Measurements from ENCODE around the gene SLC22A23.

DNA sequence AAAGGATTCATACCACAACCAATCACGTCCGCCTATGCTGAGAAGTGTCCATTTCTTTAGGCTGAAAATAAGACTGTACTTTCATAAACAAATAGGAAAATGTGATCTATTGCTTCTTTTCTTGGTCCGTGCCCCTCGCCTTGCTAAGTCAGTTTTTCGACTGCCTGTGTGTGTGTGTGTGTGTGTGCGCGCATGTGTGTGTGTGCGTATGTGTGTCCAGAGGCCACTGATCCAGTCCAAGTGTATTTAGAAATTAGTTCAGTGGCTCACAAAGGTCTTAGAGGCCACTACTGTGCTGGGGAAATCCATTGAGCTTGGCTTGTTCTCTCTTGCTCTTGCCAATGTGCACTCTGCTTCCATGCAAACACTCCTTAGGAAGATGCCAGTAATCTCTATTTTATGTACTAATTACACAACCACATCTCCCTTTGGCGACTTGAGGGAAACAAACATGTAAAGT lies 50.5 kb downstream of the SLC22A23 start:
- TF ChIP-seq, protein P1, sequence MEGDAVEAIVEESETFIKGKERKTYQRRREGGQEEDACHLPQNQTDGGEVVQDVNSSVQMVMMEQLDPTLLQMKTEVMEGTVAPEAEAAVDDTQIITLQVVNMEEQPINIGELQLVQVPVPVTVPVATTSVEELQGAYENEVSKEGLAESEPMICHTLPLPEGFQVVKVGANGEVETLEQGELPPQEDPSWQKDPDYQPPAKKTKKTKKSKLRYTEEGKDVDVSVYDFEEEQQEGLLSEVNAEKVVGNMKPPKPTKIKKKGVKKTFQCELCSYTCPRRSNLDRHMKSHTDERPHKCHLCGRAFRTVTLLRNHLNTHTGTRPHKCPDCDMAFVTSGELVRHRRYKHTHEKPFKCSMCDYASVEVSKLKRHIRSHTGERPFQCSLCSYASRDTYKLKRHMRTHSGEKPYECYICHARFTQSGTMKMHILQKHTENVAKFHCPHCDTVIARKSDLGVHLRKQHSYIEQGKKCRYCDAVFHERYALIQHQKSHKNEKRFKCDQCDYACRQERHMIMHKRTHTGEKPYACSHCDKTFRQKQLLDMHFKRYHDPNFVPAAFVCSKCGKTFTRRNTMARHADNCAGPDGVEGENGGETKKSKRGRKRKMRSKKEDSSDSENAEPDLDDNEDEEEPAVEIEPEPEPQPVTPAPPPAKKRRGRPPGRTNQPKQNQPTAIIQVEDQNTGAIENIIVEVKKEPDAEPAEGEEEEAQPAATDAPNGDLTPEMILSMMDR (conservative IDR thresholded peaks at IDR 0.05; ENCODE audit: low read depth, low read length), result no peak
- TF ChIP-seq EZH2 (IDR thresholded peaks at IDR 0.05; ENCODE audit: low read length, unreplicated experiment), result no peak

Data from PC-3 (cell line).